ENCODE results near the gene PON3. TPM values are rescaled to one million over a fixed set of nuclear protein-coding genes. Genes with fewer than 3 reads are reported as not detected.

PON3 gene
- total and polyA plus RNA-seq, 2 experiments from 2014 or later, result 1.4 to 1.6 TPM

- Histone ChIP-seq H3K4me3 (no peak overlapping the region), H3K4me1 (ENCODE audit: insufficient read depth) (peaks cover 40% of the 10 kb centered on the region), H3F3A (replicated peaks; ENCODE audit: low read depth) (no peaks in the 10 kb centered on the region), H3K9me2 (ENCODE audit: insufficient read depth) (no peaks in the 10 kb centered on the region), H3K27me3 (ENCODE audit: insufficient read depth) (no peaks in the 10 kb centered on the region), H3K36me3 (ENCODE audit: insufficient read depth) (no peaks in the 10 kb centered on the region; the same call in 1 of the 2 replicates), H2AFZ (no peak overlapping the region), H3K27ac (ENCODE audit: low read depth) (no peak overlapping the region), H4K20me1 (replicated peaks; ENCODE audit: insufficient read depth) (0 out of 2 replicates have a peak, but pooled peaks cover 4% of the 10 kb centered on the region), H3K79me2 (replicated peaks; ENCODE audit: insufficient read depth) (0 out of 2 replicates have a peak, but pooled peaks cover 20% of the 10 kb centered on the region), H3K4me2 (no peak overlapping the region)
- TF ChIP-seq, protein P1, sequence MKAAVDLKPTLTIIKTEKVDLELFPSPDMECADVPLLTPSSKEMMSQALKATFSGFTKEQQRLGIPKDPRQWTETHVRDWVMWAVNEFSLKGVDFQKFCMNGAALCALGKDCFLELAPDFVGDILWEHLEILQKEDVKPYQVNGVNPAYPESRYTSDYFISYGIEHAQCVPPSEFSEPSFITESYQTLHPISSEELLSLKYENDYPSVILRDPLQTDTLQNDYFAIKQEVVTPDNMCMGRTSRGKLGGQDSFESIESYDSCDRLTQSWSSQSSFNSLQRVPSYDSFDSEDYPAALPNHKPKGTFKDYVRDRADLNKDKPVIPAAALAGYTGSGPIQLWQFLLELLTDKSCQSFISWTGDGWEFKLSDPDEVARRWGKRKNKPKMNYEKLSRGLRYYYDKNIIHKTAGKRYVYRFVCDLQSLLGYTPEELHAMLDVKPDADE (IDR thresholded peaks at IDR 0.05), result no peak
- TF ChIP-seq, protein P2, sequence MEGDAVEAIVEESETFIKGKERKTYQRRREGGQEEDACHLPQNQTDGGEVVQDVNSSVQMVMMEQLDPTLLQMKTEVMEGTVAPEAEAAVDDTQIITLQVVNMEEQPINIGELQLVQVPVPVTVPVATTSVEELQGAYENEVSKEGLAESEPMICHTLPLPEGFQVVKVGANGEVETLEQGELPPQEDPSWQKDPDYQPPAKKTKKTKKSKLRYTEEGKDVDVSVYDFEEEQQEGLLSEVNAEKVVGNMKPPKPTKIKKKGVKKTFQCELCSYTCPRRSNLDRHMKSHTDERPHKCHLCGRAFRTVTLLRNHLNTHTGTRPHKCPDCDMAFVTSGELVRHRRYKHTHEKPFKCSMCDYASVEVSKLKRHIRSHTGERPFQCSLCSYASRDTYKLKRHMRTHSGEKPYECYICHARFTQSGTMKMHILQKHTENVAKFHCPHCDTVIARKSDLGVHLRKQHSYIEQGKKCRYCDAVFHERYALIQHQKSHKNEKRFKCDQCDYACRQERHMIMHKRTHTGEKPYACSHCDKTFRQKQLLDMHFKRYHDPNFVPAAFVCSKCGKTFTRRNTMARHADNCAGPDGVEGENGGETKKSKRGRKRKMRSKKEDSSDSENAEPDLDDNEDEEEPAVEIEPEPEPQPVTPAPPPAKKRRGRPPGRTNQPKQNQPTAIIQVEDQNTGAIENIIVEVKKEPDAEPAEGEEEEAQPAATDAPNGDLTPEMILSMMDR (conservative IDR thresholded peaks at IDR 0.05; ENCODE audit: low read depth in 2 of 2), result no peak
- no peak for TF ChIP-seq NANOG (IDR thresholded peaks at IDR 0.05; ENCODE audit: borderline replicate concordance)
- no peak for TF ChIP-seq ZNF462 (CRISPR knock-in tag; IDR thresholded peaks at IDR 0.05)
- TF ChIP-seq STAT1 (IDR thresholded peaks at IDR 0.05; ENCODE audit: unreplicated experiment), result no peak
- TF ChIP-seq EZH2phosphoT487 (IDR thresholded peaks at IDR 0.05; ENCODE audit: unreplicated experiment), result no peak
- ATAC-seq, result no peak
- H3K27me3 Mint-ChIP-seq (ENCODE audit: insufficient read depth, low read depth, poor library complexity), result no peaks in the 10 kb centered on the region
- peaks cover 20% of the 10 kb centered on the region; the same call in 2 of the 3 replicates for H3K36me3 Mint-ChIP-seq (ENCODE audit: low read depth)
- H3K4me3 Mint-ChIP-seq, result no peak overlapping the region
- no peak for DNase-seq (ENCODE audit: low spot score)
- H3K27ac Mint-ChIP-seq, result no peak overlapping the region
- no peaks in the 10 kb centered on the region for H3K9me3 Mint-ChIP-seq
- peaks cover 35% of the 10 kb centered on the region for H3K4me1 Mint-ChIP-seq
These were observed 28.5 kb upstream of the PON3 start for GRCh38 chr7:95424716-95425115.
